ENCODE results near the gene METTL9. TPM values are rescaled to one million over a fixed set of nuclear protein-coding genes. Genes with fewer than 3 reads are reported as not detected.
"Not testable (repeated sequence)": the region's sequence is repeated elsewhere in the genome, so short reads cannot be mapped to it uniquely, and the experiment has no call there.

Gene METTL9
- polyA plus RNA-seq, 1 donor = 150 TPM

DNA sequence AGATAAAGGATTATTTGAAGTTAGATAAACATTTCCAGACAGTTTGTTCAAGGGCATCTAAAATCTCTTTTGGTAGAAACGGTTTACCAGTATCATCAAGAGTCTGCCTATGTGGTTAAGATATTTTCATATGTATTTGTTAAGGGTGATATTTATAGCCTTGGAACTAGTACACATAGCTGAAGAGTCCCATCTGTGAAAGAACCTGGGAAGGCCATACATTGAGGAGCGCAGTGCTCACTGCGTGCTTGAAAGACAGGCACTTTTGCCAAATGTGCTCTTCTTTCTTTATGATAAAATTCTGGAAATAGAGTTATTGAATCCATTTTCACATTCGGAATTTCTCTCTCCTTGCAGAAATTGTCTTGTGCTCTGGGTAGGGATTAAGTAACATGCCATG lies 45.3 kb downstream of the METTL9 start:
- WGBS (ENCODE audit: insufficient coverage, low lambda C conversion rate) = 100% methylated on average over 1 of the region's 4 CpGs
- H3K4me3 ChIP-seq (ENCODE audit: low read length) = no peak overlapping the region
- no peaks in the 10 kb centered on the region for H3K9me3 ChIP-seq (ENCODE audit: control insufficient read depth, low read depth, low read length)
- H3K27me3 ChIP-seq (ENCODE audit: control insufficient read depth, insufficient read depth, low read length) = no peaks in the 10 kb centered on the region
- no peak overlapping the region for H3K27ac ChIP-seq (ENCODE audit: low read length)
- peaks cover 14% of the 10 kb centered on the region for H3K36me3 ChIP-seq (ENCODE audit: control insufficient read depth, insufficient read depth, low read length)
- no peak for DNase-seq
- H3K4me1 ChIP-seq (ENCODE audit: control insufficient read depth, insufficient read depth, low read length) = no peaks in the 10 kb centered on the region

DNA sequence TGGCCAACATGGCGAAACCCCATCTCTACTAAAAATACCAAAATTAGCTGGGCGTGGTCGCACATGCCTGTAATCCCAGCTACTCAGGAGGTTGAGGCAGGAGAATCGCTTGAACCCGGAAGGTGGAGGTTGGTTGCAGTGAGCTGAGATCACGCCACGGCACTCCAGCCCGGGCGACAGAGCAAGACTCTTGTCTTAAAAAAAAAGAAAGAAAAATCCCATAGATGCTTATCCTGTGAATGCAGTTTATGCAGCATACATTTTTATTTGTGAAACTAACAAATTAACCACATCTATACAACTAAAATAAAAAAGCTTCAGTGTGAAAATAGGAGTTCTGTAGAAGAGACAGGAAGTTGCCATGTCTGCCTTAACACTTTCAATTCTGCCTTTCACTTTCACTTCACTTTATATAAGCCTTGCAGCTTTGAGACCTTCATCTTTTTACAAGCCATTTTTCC lies 45.9 kb downstream of the METTL9 start:
- peak in 1 of 2 donors; percentile 34 for DNase-seq
- no CpG with 5 or more reads among the region's 9 CpGs for WGBS (ENCODE audit: insufficient coverage, low lambda C conversion rate)

DNA sequence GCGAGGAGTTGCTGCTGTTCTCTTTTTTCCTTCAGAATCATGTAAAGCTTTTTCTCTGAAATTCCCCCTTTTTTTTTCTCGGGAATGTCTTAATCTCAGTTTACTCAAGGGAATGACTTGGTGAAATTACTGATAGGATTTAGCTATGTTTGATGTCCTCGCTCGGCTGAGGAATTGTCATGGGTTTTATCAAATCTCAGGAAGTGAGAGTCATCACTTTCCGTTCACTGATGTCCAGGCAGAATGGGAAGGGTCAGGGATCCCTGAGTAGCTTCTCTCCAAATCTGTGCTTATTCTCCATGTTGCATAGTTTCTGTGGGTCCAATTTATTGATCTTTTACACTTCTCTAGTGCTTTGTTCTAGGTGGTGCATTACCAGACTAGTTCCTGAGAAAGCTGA lies 46.7 kb downstream of the METTL9 start:
- DNase-seq = no peak
- H3K4me3 ChIP-seq (ENCODE audit: low read length) = no peak overlapping the region
- no peaks in the 10 kb centered on the region for H3K27me3 ChIP-seq (ENCODE audit: control insufficient read depth, insufficient read depth, low read length)
- no CpG with 5 or more reads among the region's 5 CpGs for WGBS (ENCODE audit: insufficient coverage, low lambda C conversion rate)
- H3K4me1 ChIP-seq (ENCODE audit: control insufficient read depth, insufficient read depth, low read length) = no peaks in the 10 kb centered on the region
- H3K9me3 ChIP-seq (ENCODE audit: control insufficient read depth, low read depth, low read length) = no peaks in the 10 kb centered on the region
- H3K27ac ChIP-seq (ENCODE audit: low read length) = peak overlapping the region; percentile 2
- peaks cover 16% of the 10 kb centered on the region for H3K36me3 ChIP-seq (ENCODE audit: control insufficient read depth, insufficient read depth, low read length)

More for the DNA sequence above, 45.9 kb downstream of the METTL9 start:
- Histone ChIP-seq H3K9me3 (ENCODE audit: control insufficient read depth, low read depth, low read length) (no peaks in the 10 kb centered on the region), H3K36me3 (ENCODE audit: control insufficient read depth, insufficient read depth, low read length) (peaks cover 16% of the 10 kb centered on the region), H3K27ac (ENCODE audit: low read length) (no peak overlapping the region), H3K4me3 (ENCODE audit: low read length) (no peak overlapping the region), H3K27me3 (ENCODE audit: control insufficient read depth, insufficient read depth, low read length) (no peaks in the 10 kb centered on the region), H3K4me1 (ENCODE audit: control insufficient read depth, insufficient read depth, low read length) (no peaks in the 10 kb centered on the region)

DNA sequence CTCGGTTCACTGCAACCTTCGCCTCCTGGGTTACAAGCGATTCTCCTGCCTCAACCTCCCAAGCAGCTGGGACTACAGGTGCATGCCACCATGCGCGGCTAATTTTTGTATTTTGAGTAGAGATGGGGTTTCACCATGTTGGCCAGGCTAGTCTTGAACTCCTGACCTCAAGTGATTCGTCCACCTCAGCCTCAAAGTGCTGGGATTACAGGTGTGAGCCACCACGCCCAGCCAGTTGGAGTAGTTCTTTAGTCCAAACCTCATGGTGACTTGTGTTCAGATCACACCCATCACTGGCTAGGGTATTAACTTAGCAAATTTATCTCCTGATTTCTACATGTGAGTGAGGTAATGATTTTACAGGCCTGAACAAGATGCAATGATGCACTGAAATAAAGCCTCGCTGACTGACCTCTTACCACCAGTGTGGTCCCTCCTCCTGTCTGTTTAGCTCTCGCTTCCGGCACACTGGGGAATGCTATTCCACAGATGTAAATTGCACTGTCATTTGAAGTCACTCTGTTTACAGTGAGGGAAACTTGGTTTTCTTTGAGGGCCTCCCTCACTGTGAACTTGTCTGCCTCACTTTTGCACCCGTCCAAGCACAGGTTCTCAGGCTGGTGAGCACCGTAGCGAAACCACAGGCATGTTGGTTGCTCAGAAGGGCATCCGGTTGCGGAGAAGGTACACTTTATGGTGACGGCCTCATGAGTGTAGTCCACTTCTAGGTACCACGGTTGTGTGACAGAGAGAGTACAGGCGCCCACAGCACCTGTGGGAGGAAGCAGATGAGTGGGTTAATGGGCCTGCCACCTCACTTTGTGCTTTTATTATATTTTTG lies 47.6 kb downstream of the METTL9 start:
- no peaks in the 10 kb centered on the region for H3K27me3 ChIP-seq (ENCODE audit: control insufficient read depth, insufficient read depth, low read length)
- no CpG with 5 or more reads among the region's 18 CpGs for WGBS (ENCODE audit: insufficient coverage, low lambda C conversion rate)
- H3K27ac ChIP-seq (ENCODE audit: low read length) = no peak overlapping the region
- H3K4me3 ChIP-seq (ENCODE audit: low read length) = no peak overlapping the region
- H3K9me3 ChIP-seq (ENCODE audit: control insufficient read depth, low read depth, low read length) = no peaks in the 10 kb centered on the region
- H3K36me3 ChIP-seq (ENCODE audit: control insufficient read depth, insufficient read depth, low read length) = peaks cover 13% of the 10 kb centered on the region
- H3K4me1 ChIP-seq (ENCODE audit: control insufficient read depth, insufficient read depth, low read length) = no peaks in the 10 kb centered on the region
- DNase-seq = no peak

DNA sequence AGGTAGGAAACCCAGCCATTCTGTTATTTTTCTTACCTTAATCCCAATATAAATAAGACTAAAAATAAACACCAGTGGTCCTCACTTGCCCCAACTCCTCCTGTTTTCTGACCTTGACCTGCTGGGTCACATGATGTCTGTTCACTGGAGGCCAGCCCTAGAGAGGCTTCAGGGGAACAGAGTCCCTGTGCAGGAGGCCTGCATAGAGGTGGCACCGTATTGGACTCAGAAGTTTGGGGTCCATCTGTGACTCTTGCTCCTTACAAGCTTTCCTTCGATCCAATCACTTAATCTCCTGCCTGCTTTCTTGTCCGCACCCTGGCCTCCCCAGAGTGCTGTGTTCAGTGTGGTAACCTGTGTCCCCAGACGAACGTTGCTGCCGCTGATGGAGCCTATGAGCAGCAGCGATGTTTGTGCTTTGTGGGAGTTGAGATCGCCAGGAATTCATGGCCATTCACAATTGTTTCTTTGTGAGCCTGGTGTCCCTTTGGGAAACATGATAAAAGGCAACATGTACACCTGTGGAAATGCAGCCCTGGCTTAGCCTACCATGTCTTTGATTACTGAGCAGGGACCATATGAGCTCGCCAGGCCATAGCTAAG lies 48.3 kb downstream of the METTL9 start:
- H3K27me3 ChIP-seq (ENCODE audit: control insufficient read depth, insufficient read depth, low read length) = no peaks in the 10 kb centered on the region
- no peaks in the 10 kb centered on the region for H3K9me3 ChIP-seq (ENCODE audit: control insufficient read depth, low read depth, low read length)
- 90% methylated on average over 2 of the region's 9 CpGs for WGBS (ENCODE audit: insufficient coverage, low lambda C conversion rate)
- no peak for DNase-seq
- H3K4me3 ChIP-seq (ENCODE audit: low read length) = no peak overlapping the region
- no peak overlapping the region for H3K27ac ChIP-seq (ENCODE audit: low read length)
- H3K4me1 ChIP-seq (ENCODE audit: control insufficient read depth, insufficient read depth, low read length) = no peaks in the 10 kb centered on the region
- peaks cover 13% of the 10 kb centered on the region for H3K36me3 ChIP-seq (ENCODE audit: control insufficient read depth, insufficient read depth, low read length)

DNA sequence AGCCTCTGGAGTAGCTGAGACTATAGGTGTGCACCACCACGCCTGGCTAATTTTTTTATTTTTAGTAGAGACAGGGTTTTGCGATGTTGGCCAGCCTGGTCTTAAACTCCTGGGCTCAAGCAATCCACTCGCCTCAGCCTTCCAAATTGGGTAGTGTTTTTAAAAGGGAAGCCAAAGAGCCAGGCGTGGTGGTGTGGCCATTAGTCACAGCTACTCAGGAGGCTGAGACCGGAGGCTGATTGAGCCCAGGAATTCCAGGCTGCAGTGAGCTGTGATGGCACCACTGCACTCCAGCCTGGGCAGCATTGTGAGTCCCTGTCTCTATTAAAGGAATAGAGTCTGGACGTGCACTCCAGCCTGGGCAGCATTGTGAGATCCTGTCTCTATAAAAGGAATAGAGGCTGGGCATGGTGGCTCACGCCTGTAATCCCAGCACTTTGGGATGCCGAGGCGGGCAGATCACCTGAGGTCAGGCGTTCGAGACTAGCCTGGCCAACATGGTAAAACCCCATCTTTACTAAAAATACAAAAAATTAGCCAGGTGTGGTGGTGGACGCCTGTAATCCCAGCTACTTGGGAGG lies 50.5 kb downstream of the METTL9 start:
- H3K9me3 ChIP-seq (ENCODE audit: control insufficient read depth, low read depth, low read length); H3K4me1 ChIP-seq (ENCODE audit: control insufficient read depth, insufficient read depth, low read length); H3K27me3 ChIP-seq (ENCODE audit: control insufficient read depth, insufficient read depth, low read length); H3K4me3 ChIP-seq (ENCODE audit: low read length); DNase-seq; H3K27ac ChIP-seq (ENCODE audit: low read length): not testable (repeated sequence)
- WGBS (ENCODE audit: insufficient coverage, low lambda C conversion rate) = no CpG with 5 or more reads among the region's 12 CpGs
- peaks cover 15% of the 10 kb centered on the region for H3K36me3 ChIP-seq (ENCODE audit: control insufficient read depth, insufficient read depth, low read length)

DNA sequence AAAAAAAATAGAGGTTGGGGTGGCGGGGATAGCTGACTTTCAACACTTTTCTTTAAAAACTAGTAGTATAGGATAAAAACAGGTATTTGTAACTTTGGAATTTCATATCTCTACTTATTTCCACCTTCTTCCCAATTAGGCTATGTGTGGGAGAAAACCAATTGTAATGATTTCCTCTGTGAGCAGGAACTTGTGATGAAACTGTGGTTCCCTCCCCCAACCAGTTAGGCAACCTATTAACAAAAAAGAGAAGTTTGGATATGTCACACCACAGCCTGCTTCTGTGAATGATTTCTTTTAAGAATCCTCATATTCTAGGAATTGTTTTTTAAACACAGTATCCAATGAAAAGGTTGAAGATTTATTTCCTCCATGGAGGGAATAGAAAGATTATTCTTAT lies 51.1 kb downstream of the METTL9 start:
- Histone ChIP-seq H3K4me3 (ENCODE audit: low read length) (no peak overlapping the region), H3K27ac (ENCODE audit: low read length) (no peak overlapping the region), H3K4me1 (ENCODE audit: control insufficient read depth, insufficient read depth, low read length) (no peaks in the 10 kb centered on the region), H3K9me3 (ENCODE audit: control insufficient read depth, low read depth, low read length) (no peaks in the 10 kb centered on the region), H3K36me3 (ENCODE audit: control insufficient read depth, insufficient read depth, low read length) (peaks cover 21% of the 10 kb centered on the region), H3K27me3 (ENCODE audit: control insufficient read depth, insufficient read depth, low read length) (no peaks in the 10 kb centered on the region)
- no CpG with 5 or more reads among the region's 1 CpG for WGBS (ENCODE audit: insufficient coverage, low lambda C conversion rate)
- no peak for DNase-seq

DNA sequence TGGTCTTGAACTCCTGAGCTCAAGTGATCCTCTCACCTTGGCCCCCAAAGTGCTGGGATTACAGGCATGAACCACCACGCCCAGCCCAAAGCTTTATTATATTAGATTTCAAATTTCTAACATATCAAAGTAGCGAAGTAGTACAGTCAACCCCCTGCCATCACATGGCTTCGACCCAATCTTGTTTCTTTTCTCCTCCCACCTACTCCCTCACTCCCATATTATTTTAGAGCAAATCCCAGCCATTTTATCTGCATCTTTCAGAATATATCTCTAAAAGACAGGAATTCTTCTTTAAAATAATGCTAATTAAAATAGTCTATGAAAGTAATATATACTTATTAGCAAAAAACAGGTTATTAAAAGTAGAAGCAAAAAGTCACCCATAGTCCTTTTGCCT lies 52.1 kb downstream of the METTL9 start:
- Histone ChIP-seq H3K4me3 (ENCODE audit: low read length) (no peak overlapping the region), H3K27ac (ENCODE audit: low read length) (no peak overlapping the region)

DNA sequence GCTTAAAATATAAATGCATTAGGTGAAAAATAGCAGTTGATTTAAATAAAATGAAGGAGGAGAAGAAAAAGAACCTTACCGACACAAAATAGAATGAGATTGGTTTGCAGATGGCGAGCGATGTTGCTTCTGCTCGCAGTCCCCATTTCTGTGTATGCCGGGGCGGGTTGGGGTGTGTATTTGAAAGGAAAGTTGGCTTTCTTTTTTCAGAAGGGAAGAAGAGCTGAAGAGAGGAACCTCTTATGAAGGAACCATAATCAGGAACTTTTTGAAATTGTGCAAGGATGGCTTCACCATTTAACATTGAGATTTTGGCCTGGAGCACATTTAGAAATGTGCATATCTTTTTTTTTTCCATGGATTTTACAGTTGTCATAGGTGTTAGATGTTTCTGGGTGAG lies 53.1 kb downstream of the METTL9 start, which contains the start of gene IGSF6:
Gene IGSF6, minus strand, starts transcription at position 156 of the 400 bp plus-strand sequence. Its CDS starts 10 bp downstream, at position 146.
- WGBS (ENCODE audit: insufficient coverage, low lambda C conversion rate) = 100% methylated on average over 5 of the region's 6 CpGs
- H3K36me3 ChIP-seq (ENCODE audit: control insufficient read depth, insufficient read depth, low read length) = peaks cover 23% of the 10 kb centered on the region
- no peak within 1 kb of the TSS for H3K27ac ChIP-seq (ENCODE audit: low read length)
- no peaks in the 10 kb centered on the region for H3K4me1 ChIP-seq (ENCODE audit: control insufficient read depth, insufficient read depth, low read length)
- H3K27me3 ChIP-seq (ENCODE audit: control insufficient read depth, insufficient read depth, low read length) = no peaks in the 10 kb centered on the region
- no peaks in the 10 kb centered on the region for H3K9me3 ChIP-seq (ENCODE audit: control insufficient read depth, low read depth, low read length)
- no peak within 1 kb of the TSS for H3K4me3 ChIP-seq (ENCODE audit: low read length)
- DNase-seq = no peak

More for the DNA sequence above, 52.1 kb downstream of the METTL9 start:
- Histone ChIP-seq H3K4me1 (ENCODE audit: control insufficient read depth, insufficient read depth, low read length) (no peaks in the 10 kb centered on the region), H3K9me3 (ENCODE audit: control insufficient read depth, low read depth, low read length) (no peaks in the 10 kb centered on the region), H3K27me3 (ENCODE audit: control insufficient read depth, insufficient read depth, low read length) (no peaks in the 10 kb centered on the region), H3K36me3 (ENCODE audit: control insufficient read depth, insufficient read depth, low read length) (peaks cover 26% of the 10 kb centered on the region)
- 80% methylated on average over 2 of the region's 3 CpGs for whole genome bisulfite sequencing (ENCODE audit: insufficient coverage, low lambda C conversion rate)
- DNase-seq = no peak

DNA sequence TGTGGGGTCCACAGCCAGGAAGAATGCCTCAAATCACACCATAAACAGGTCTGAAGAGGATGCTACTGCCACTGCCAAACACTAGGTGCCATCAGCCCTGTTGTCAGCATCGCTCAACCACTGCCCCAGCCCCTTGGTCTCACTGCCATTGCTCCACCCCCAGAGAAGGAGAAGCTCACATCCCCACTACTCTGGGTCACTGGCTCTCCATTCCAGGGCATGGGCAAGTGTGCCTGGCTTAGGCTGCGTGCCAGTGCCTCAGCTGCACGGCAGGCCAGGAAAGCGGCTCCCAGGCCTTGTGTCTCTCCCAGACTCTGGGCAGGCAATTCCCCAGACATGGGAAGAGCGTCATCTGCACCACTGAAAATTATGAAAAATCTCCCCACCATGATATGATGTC lies 54.2 kb downstream of the METTL9 start:
- Histone ChIP-seq H3K4me3 (ENCODE audit: low read length) (no peak overlapping the region), H3K9me3 (ENCODE audit: control insufficient read depth, low read depth, low read length) (no peaks in the 10 kb centered on the region), H3K36me3 (ENCODE audit: control insufficient read depth, insufficient read depth, low read length) (peaks cover 27% of the 10 kb centered on the region), H3K4me1 (ENCODE audit: control insufficient read depth, insufficient read depth, low read length) (no peaks in the 10 kb centered on the region), H3K27ac (ENCODE audit: low read length) (no peak overlapping the region), H3K27me3 (ENCODE audit: control insufficient read depth, insufficient read depth, low read length) (no peaks in the 10 kb centered on the region)
- DNase-seq = no peak
- WGBS (ENCODE audit: insufficient coverage, low lambda C conversion rate) = no CpG with 5 or more reads among the region's 5 CpGs

All from large intestine (tissue), 3 donors.